ENCODE data around the gene SPATA20. TPM values are rescaled to one million over a fixed set of nuclear protein-coding genes. Genes with fewer than 3 reads are reported as not detected.

SPATA20 gene
- total RNA-seq, 2 donors from 2014 or later = 65.6 to 75.2 TPM

DNA sequence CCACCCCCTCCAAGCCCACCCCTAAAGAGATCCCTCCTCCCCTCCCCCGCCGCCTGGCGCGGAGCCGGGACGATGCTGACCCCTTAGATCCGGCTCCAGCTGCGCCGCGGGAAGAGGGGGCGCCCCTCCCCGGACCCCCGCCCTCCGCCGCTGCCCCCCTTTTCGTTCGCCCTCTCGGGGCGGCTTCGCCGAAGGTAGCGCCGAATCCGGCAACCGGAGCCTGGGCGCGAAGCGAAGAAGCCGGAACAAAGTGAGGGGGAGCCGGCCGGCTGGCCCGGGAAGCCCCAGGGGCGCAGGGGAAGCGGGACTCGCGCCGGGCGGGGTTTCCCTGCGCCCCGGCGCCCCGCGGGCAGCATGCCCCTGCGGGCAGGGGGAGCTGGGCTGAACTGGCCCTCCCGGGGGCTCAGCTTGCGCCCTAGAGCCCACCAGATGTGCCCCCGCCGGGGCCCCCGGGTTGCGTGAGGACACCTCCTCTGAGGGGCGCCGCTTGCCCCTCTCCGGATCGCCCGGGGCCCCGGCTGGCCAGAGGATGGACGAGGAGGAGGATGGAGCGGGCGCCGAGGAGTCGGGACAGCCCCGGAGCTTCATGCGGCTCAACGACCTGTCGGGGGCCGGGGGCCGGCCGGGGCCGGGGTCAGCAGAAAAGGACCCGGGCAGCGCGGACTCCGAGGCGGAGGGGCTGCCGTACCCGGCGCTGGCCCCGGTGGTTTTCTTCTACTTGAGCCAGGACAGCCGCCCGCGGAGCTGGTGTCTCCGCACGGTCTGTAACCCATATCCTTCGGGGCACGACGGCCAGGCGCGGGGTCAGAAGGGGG lies 14.2 kb downstream of the SPATA20 start:
- ATAC-seq = no peak
- no peaks in the 10 kb centered on the region for H3K9me3 ChIP-seq
- WGBS, 2 donors = 0 to 1% methylated on average over 14 to 27 of the region's 88 CpGs
- intact Hi-C loops (cut with DNase I) = no loop called here
- no peaks in the 10 kb centered on the region for H3K36me3 ChIP-seq (replicated peaks in 1 of 2; ENCODE audit: insufficient read depth in 1 of 2, low read depth in 2 of 2)
- no peak for DNase-seq
- TF ChIP-seq, protein P1, sequence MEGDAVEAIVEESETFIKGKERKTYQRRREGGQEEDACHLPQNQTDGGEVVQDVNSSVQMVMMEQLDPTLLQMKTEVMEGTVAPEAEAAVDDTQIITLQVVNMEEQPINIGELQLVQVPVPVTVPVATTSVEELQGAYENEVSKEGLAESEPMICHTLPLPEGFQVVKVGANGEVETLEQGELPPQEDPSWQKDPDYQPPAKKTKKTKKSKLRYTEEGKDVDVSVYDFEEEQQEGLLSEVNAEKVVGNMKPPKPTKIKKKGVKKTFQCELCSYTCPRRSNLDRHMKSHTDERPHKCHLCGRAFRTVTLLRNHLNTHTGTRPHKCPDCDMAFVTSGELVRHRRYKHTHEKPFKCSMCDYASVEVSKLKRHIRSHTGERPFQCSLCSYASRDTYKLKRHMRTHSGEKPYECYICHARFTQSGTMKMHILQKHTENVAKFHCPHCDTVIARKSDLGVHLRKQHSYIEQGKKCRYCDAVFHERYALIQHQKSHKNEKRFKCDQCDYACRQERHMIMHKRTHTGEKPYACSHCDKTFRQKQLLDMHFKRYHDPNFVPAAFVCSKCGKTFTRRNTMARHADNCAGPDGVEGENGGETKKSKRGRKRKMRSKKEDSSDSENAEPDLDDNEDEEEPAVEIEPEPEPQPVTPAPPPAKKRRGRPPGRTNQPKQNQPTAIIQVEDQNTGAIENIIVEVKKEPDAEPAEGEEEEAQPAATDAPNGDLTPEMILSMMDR (IDR thresholded peaks at IDR 0.05) = no peak
- no peak for TF ChIP-seq POLR2A (IDR thresholded peaks at IDR 0.05)
- H3K4me3 ChIP-seq = no peak overlapping the region
- H3K4me1 ChIP-seq = peaks cover 29% of the 10 kb centered on the region
- peaks cover 0 to 23% of the 10 kb centered on the region in 2 donors for H3K27me3 ChIP-seq
- no peak overlapping the region for H3K27ac ChIP-seq

- TF ChIP-seq, protein P1 (IDR thresholded peaks at IDR 0.05) = no peak
- TF ChIP-seq POLR2A (IDR thresholded peaks at IDR 0.05) = no peak
- Histone ChIP-seq H3K36me3 (replicated peaks in 1 of 2; ENCODE audit: insufficient read depth in 1 of 2, low read depth in 2 of 2) (no peaks in the 10 kb centered on the region), H3K4me1 (peaks cover 29% of the 10 kb centered on the region), H3K27me3 (peaks cover 0 to 23% of the 10 kb centered on the region in 2 donors), H3K9me3 (no peaks in the 10 kb centered on the region), H3K27ac (no peak overlapping the region), H3K4me3 (no peak overlapping the region)
- intact Hi-C loops (cut with DNase I) = no loop called here
- ATAC-seq (no peak), DNase-seq (no peak)
- WGBS, 2 donors = 1 to 8% methylated on average over 5 to 25 of the region's 27 CpGs
These were observed 14.8 kb downstream of the SPATA20 start for GRCh38 chr17:50561746-50562141.

- DNase-seq = no peak
- no peak for ATAC-seq
- Histone ChIP-seq H3K27me3 (peaks cover 0 to 23% of the 10 kb centered on the region in 2 donors), H3K4me1 (peaks cover 29% of the 10 kb centered on the region), H3K9me3 (no peaks in the 10 kb centered on the region), H3K27ac (no peak overlapping the region), H3K36me3 (replicated peaks in 1 of 2; ENCODE audit: insufficient read depth in 1 of 2, low read depth in 2 of 2) (no peaks in the 10 kb centered on the region), H3K4me3 (no peak overlapping the region)
- intact Hi-C loops (cut with DNase I) = no loop called here
- TF ChIP-seq, protein P1 (IDR thresholded peaks at IDR 0.05) = no peak
- no peak for TF ChIP-seq POLR2A (IDR thresholded peaks at IDR 0.05)
- WGBS, 2 donors = 31 to 32% methylated on average over 14 to 22 of the region's 22 CpGs
These were observed 15.5 kb downstream of the SPATA20 start for GRCh38 chr17:50562242-50563091.

DNA sequence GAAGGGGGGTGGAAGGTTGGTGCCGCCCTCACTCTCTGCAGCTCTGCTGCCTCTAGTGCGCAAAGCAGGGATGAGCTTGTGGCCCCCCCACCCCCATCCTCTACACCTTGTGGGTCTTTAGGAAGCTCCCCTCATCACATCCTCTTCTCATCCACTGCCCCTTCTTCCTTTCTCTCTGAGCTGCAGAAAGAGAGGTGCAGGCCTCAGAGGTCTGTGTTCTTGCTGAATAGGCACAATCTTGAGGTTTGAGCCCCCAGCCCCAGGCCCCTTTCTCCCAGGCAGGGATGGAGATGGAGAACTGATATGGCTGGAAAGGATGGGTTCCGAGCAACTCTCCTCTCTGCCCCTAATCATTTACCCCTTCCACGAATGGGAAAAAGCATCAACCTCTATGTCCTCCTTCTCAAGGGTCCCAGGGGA lies 16.1 kb downstream of the SPATA20 start:
- DNase-seq = no peak
- no peak for TF ChIP-seq POLR2A (IDR thresholded peaks at IDR 0.05)
- TF ChIP-seq, protein P1 (IDR thresholded peaks at IDR 0.05) = no peak
- no peak for ATAC-seq
- Histone ChIP-seq H3K4me1 (peaks cover 29% of the 10 kb centered on the region), H3K27ac (no peak overlapping the region), H3K4me3 (no peak overlapping the region), H3K36me3 (replicated peaks in 1 of 2; ENCODE audit: insufficient read depth in 1 of 2, low read depth in 2 of 2) (no peaks in the 10 kb centered on the region), H3K9me3 (no peaks in the 10 kb centered on the region), H3K27me3 (peaks cover 0 to 23% of the 10 kb centered on the region in 2 donors)
- intact Hi-C loops (cut with DNase I) = no loop called here
- 66 to 71% methylated on average over 3 to 4 of the region's 4 CpGs for WGBS, 2 donors
